ENCODE data around the gene FBRSL1.

Gene FBRSL1

DNA sequence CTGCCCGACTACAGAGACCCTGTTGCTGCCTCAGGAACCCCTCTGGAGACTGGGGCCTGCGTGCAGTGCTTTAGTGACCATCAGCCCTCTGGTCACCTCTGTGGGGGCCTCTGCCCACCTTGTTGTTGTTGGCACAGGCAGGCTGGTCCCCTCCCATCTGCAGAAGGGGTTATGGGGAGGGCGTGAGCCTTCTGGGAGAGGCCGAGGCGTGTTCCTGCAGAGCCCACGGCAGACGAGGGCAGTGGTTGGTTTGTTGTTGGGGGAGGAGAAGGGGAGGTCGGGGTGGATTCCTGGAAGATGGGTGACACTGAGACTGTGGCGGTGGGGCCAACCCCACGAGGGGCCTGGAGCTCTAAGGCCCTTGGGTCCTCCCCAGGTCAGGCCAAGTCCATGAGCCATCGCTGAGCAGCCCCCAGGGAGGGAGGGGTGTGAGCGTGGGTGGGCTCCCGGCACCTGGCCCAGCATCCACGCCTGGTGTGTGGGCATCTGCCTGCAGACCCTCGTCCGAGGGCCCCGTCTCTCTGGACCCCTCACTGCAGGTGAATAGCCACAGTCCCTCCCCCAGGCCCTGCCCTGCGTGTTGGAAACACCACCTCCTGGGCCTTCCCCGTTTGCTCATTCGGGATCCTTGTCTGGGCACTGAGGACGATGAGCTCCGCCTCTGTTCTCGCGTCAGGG, 23.6 kb downstream of the FBRSL1 start:
- no peak for DNase-seq

DNA sequence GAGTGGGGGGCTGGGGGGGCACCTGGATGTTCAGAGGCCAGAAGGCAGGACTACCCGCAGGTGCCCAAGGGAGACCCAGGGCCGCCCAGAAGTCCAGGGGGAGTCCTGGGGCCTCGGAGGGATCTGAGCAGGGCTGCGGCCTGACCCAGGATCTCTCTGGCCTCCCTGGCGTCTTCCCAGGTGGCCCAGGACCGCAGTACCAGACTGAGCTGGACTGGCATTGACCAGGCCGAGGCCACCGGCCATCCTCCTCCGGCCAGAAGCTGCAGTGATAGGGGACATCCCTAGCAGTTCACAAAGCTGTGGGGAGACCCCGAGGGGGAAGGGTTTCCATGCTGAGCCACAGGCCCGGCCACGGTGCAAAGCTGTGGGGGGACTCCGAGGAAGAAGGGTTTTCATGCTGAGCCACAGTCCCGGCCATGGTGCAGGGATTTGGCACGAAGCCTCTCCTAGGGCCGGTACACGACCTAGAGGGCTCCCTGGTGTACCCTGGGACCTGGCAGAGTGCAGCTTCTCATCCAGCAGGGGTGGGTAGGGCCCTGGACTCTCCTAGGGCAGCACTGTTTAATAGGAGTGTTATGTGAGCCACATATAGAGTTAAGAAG, 24.4 kb downstream of the FBRSL1 start:
- DNase-seq, result no peak

DNA sequence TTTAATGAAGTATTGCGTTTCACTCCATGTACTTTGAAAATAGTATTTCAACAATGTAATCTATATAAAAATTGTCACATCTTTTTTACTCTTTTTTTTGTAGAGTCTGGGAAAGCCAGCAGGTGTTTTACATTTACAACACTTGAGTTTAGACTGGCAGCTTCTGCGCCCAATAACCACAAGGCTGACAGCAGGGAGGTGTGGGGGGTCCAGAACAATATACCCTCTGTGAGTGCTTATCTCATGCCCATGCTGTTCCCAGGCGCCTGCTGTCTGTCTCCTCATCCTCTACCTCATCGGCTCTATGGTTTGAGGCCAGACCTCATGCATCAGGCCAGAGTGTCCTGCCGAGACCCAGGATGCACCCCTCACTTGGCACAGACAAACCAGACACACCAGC, 24.9 kb downstream of the FBRSL1 start:
- no peak for DNase-seq

DNA sequence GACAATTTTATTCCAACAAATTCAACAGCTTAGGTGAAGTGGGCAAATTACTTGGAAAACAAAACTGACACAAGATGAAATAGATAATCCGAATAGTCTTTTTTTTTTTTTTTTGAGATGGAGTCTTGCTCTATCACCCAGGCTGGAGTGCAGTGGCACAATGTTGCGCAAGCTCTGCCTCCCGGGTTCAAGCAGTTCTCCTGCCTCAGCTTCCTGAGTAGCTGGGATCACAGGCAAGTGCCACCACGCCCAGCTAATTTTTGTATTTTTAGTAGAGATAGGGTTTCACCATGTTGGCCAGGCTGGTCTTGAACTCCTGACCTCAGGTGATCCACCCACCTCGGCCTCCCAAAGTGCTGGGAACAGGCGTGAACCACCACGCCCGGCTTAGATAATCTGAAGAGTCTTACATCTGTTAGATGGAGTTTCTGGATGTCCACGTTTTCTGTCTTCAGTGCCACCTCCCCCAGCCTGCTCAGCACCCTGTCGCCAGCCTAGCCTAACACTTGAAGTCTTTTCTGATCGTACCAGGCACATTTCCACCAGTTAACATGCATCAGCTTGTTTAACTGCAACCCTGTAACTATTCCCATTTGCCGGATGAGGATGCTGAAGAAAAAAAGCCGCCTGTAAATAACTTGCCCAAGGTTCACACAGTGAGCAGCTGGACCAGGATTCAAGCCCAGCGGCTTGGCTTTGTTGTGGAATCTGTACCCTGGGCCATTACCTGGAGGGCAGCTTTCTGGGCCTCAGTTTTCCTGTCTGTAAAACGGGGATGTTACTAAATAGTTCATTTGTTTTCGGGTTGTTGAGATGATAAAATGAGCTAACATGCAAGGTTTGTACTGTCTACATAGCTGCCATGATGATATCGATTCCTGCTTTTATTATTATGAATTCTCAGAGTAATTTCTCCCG, 26.4 kb downstream of the FBRSL1 start:
- no peak for DNase-seq

DNA sequence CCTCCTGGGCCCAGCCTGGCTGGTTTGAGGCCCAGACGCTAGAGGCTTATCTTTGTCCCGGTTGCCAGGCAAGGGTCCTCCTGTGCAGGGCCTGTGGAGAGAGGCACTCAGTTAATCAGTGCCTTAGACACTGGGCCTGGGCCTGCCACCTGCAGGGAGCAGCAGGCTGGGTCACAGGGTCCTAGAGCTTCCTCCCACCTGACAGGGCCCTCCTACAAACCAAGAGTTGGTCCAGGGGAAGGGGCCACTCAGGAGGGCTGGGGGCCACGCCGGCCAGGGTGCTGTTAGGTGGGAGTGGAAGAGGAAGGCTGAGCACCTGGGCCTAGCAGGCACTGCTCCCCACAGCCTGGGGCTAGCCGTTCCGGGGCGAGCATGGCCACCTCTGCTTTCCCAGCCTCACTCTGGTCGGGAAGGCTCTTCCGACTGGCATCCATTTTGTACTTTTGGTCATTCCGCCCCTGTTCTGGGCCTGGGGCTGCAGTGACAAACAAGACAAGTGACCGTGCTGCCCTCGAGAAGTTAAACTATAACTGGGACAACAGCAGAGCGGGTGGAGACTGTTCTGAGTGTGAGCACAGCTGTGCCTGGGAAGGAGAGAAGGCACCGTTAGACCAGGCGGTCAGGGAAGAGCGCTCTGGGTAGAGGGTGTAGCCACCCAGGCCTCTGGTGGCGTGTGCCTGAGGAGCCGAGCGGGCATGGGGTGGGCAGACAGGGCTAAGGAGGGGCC, 27.2 kb downstream of the FBRSL1 start:
- no peak for DNase-seq

DNA sequence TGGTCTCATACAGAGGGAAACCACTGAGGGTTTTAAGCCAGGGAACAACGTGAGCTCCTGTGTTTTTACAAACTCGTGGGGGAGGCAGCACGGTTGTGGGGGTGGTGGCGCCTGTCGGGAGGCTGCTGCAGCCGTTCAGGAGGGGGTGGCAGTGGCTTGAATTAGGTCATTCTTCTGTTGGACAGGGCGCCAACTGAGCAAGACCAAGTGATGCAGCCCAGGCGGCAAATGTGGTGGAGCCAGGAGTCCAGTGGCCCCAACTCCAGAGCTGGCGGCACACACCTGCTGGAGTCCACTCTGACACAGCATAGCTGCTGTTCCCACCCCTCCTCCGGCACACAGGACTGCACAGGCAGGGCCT, 27.8 kb downstream of the FBRSL1 start:
- no peak for DNase-seq

DNA sequence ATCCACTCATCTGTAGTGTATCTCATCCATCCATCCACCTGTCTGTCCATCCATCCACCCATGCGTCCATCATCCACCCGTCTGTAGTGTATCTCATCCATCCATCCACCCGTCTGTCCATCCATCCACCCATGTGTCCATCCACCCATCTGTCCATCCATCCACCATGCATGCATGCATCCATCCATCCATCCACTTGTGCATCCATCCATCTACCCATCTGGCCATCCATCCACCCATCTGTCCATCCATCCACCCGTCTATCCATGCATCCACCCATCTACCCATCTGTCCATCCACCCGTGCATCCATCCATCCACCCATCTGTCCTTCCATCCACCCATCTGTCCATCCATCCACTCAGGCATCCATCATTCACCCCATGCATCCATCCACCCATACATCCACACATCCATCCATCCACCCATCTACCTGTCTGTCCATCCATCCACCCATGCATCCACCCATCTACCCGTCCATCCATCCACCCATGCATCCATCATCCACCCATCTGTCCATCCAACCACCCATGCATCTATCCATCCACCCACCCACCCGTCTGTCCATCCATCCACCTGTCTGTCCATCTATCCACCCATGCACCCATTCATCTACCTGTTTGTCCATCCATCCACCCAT, 28.5 kb downstream of the FBRSL1 start:
- DNase-seq, result no peak

DNA sequence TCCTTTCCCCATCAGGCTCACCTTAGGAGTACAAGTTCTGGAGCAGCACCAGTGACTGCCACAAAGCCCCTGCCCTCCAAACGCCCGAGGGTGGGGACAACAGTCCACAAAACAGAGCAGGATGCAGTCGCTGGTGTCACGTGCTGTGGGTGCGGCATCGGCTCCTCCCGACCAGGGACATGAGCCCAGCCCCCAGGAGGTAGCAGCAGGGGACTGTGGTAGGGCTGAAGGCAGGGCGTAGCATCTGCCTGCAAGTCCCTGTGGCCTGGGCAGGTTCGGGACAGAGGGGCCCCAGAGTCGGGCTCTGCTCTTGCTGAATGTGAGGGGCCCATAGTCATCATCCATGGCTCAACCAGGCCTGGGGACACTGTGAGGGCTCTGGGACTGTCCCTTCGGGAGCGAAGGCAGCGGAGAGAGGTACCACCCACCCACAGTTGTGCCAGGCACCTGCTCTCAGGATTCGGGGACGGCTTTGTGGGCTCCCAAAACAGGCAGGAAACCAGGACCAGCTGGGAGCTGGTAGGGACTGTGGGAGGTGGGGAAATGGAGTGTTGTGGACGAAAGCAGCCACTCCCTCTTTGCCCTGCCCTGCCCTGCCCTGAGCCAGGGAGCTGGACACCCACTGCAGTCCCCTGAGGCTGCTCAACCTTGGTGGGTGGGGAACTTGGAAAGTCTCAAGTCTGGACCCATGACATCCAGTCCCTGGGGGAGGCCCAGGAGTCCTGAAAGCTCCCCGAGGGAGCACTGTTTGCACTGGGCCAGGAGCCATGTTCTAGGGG, 30.7 kb downstream of the FBRSL1 start:
- no peak for DNase-seq

DNA sequence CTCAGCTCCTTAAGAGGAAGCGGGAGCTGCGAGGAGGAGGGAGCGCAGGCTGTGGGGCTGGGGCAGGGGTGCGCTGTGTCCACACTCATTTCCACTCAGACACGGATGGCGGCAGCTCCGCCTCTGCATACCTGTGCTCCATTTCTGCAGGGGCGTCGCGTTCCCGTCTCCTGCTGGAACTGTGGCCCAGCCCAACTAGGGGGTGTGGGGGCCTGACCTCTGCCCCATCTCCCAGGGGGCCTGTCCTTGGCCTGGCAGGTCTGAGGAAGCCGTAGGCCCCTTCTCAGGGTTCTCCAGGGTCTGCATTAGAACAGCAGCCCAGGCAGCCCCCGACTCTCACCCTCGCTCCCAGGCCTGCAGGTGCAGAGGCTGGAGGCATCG, 31.2 kb downstream of the FBRSL1 start:
- DNase-seq, result no peak

DNA sequence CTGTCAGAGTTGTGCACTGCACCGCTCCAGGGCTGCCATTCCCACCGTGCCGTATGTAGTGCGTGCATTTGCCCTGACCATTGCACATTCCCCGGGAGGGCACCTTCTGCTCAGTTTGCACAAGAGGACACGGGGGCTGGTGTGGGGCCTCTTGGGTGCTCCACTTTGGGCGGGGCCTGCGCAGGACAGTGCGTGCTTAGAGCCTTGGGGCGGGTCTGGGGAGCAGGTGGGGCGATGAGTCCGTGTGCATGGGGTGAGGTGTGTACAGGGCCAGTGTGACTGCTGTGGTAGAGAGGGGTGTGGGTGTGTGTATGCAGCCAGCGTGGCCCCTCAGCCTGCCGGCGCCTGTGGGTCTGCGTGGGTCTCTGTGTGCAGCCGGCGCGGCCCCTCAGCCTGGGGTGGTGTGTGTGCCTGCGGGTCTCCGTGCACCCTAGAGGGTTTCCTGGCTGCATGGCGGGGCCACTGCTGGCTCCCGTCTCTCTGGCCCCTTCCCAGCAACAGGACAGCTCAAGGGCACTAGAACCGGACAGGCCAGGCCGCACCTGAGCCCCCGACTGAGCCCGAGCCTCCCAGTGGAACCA, 31.9 kb downstream of the FBRSL1 start:
- DNase-seq, result no peak

DNA sequence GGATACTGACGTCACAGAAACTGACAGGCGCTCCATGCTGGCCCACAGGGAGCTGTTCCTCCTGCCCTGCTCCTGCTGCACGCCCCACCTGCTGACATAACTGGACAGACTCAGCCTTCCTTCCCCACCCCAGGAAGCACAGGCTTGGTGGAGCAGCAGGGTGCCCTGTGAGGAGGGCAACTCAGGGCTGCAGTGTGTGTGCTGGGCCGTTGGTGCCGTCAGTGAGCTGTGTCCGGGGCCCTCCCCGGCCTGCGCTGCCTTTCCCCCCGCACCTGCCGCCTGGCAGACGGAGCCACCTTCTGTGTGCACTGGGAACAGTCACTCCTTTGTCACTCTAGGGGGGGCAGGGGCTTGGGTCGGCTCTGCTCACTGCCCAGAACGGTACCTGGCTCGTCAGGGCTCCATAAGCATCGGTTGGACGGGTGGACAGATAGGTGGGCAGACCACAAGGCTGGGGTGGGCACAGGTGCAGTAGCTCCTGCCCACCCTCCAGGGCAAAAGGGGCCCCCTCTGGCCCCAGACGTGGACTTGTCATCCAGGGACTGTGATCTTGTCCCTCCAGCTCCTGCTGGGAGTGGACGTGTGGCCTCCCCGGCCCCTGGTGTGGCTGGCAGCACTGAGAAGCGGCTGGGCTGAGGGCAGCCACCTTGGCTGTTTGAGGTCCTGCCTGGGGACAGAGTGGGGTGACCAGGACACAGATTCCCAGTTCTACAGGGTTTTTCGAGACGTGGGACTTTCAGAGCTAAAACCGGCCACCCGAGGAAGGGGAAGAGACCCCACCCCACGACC, 32.8 kb downstream of the FBRSL1 start:
- DNase-seq, result no peak

DNA sequence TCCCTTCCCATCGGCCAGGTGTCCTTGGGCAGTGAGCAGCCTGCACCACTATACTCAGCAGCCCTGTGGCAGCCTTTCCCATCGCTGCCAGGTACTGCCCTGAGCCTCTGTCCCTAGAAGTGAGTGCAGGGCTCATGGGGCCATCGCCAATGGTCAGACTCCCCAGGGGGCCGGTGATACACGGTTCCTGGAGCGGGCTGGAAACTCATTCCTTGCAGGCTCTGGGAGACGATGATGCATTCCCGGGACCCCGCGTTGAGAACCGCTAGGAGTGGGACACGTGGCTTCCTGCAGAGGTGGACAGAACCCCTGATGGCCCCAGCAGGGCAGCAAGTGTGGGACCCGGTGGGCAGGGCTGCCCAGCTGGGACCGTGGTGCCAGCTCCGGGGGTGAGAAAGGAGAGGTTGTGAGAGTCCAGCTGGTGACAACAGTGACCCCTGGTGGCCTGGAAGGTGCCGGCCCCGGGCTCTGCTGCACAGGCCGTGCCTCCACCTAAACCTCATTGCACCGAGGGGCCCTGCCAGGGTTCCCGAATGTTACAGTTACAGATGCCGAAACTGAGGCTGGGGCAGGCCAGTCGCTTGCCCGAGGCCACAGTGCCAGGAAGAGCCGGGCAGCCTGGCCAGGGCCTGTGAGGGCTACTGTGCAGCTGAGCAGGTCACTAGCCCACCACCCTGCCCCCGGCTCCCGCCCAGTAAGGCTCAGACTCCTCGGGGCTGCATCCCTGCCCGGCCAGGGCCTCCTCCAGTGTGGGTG, 33.8 kb downstream of the FBRSL1 start:
- DNase-seq, result no peak

DNA sequence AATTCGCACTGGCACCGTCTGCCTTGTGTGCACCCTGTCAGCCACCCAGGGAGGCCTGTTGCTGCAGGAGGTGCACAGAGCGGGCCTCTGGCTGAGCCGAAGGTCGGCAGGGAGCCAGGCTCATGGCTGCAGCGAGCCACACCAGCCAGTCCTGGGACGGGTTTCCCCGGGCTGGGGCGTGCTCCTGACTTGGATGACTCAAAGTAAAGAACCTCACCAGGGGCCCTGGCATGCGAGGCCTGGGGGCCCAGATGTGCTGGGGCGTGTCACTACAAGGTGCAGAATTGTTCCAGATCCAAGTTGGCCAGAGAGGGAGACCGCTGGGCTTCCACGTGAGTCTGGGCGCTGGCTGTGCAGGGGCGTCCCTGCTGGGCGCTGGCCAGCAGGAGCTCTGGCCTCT, 34.5 kb downstream of the FBRSL1 start:
- DNase-seq, result peak; percentile 48

DNA sequence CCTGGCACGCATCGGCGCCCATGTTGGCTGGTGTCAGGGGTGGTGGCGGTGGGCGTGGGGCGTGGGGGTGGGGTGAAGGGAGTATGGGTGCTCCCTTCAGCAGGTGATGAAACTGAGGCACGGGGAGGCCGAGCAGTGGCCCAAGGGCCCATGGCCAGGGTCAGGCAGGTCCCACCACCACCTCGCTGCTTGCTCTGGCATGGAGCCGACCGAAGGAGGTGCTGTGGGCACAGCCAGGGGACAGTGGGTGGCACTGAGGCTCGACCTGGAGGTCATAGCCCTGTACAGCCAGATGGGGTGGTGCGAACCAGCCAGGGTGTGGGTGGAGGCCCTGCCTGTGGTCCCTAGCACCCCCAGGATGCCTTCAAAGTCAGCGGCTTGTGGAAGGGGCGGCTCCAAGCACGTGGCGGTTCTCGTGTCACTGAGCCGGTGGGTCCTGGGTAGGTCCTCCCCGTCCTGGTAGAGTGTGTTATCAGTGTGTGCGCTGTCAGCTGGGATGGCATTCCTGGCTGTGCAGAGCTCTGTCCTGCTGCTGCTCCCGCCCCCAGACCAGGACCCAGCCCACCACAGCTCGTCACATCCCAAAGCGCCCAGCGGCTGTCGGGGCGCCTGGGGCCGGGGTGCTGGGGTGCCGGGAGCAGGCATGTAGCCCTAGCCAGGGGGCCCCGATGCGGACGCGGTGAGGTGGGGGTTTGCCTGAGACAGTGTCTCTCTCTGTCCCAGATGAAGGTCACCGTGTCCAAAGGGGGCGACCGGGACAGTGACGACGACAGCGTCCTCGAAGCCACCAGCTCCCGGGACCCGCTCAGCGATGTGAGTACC, 35.3 kb downstream of the FBRSL1 start:
- DNase-seq, result no peak

DNA sequence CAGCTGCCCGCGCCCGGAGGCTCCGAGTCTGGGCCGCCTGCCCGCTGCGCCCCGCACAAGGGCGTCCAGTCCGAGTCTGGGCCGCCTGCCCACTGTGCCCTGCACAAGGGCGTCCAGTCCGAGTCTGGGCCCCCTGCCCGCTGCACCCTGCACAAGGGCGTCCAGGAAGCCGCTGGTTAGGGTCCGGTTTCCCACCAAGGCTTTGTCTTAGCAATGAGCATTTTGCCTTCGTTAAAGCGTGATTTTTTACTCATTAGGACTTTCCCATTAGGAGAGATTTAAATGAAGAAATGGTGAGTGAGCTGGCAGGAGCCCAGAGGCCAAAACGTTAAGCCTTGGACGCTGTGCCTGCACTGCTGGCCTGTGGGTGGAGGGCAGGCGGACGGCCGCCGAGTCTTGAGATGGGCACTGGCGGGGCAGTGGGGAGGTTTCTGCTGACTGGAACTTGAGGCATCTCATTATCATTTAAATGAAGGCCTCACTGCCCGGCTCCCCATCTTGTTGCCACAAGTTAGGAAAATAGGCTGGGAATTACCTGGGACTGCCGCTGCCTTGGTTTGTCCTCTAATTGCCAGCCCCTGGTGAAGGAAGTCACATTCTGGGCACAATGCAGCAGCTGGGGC, 36.0 kb downstream of the FBRSL1 start:
- no peak for DNase-seq

DNA sequence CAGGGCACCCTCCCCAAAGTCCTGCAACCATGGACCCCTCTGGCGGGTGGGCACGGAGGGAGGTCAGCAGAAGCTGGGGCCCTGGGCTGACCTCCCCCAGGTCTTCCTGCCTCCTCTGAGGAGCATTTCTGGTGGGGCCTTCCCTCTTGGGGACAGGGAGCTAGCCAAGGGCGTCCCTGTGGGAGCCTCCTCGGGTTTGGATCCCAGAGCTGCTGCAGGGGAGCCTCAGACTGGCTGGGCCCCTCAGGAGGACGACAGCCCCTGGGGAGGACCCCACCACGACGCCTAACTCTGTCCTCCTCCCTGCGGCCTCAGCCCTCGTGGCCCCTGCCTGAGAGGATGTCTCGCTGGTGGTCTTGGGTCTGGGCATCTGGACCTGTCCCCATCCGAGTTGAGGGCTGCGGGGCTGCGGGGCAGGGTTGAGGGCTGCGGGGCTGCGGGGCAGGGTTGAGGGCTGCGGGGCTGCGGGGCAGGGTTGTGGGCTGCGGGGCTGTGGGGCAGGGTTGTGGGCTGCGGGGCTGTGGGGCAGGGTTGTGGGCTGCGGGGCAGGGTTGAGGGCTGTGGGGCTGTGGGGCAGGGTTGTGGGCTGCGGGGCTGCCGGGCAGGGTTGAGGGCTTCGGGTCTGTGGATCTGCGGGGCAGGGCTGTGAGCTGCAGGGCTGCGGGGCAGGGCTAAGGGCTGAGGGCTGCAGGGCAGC, 37.4 kb downstream of the FBRSL1 start:
- DNase-seq, result no peak

DNA sequence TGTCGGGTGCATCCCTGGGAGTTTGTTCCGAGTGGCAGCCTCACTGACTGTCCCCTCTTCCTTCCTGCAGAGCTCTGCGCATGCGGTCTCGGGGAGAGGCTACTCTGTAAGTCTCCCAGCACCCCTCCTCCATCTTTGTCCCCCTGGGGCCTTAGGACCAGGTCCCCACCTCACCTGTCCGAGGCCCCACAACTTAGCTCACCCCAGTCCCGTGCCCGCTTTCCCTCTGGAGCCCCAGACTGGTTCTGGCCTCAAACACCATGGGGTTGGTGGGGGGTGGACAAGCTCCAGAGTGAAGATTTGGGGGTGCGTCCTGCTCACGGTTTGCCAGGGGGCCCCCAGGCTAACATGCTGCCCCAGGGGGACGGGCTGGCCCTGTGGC, 37.9 kb downstream of the FBRSL1 start:
- DNase-seq, result no peak

DNA sequence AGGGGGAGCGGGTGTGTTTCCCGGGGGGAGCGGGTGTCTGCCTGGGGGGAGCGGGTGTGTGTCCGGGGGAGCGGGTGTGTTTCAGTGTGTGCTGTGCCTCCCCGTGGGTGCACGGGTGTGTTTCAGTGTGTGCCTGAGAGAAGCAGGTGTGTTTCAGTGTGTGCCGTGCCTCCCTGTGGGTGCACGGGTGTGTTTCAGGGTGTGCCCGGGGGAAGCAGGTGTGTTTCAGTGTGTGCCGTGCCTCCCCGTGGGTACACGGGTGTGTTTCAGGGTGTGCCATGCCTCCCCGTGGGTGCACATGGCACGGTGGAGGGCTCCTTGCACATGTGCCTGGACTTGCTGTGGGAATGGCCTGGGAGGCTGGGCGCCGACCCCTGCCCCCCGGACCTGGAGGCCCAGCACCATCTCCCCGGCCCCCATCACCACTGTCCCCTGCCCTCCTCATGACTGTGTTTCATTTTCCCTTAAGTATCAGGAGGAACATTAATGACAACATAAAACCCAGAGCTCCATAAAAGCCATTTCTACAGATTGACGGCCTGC, 38.7 kb downstream of the FBRSL1 start:
- DNase-seq, result no peak
